OCI-LY7 (cell line): ENCODE data around the gene RNPEPL1. TPM values are rescaled to one million over a fixed set of nuclear protein-coding genes. Genes with fewer than 3 reads are reported as not detected.
"Not testable (repeated sequence)": the region's sequence is repeated elsewhere in the genome, so short reads cannot be mapped to it uniquely, and the experiment has no call there.

Source experiments
- BruUV-seq: library from RNA; stranded (reverse); fragments of 400-500 nt; replicated peaks from 2 replicates; lab custom pipeline; 2021; lab: Mats Ljungman, UMichigan
- CTCF ChIA-PET: fragments of 300-600 bp; sonication (Branson Sonifier 250); formaldehyde crosslinking; loops from one replicate; lab custom pipeline; 2022; ENCODE audit warnings: antibody characterized with exemption; ENCODE audit not compliant: unreplicated experiment; lab: Charles Lee
- POLR2A ChIA-PET: fragments of 300-600 bp; sonication (Branson Sonifier 250); formaldehyde crosslinking; loops from one replicate; lab custom pipeline; 2022; ENCODE audit warnings: antibody characterized with exemption; lab: Charles Lee
- DNase-seq: peaks from one replicate; pipeline ENCODE4 v3.0.0-alpha.2; 2015; ENCODE audit warnings: low spot score
- H2AFZ ChIP-seq: fragments of 200-600 bp; sonication (generic), shearing (Covaris generic); 2 replicates; pipeline ENCODE4 v1.6.1; 2014; ENCODE audit warnings: mild to moderate bottlenecking, antibody characterized with exemption, low read length, moderate library complexity
- H3K27ac ChIP-seq: fragments of 200-600 bp; sonication (generic); 2 replicates; pipeline ENCODE4 v1.5.1; 2014; ENCODE audit warnings: mixed run types, low read depth, mild to moderate bottlenecking, moderate library complexity, low read length, inconsistent platforms; ENCODE audit not compliant: poor library complexity, severe bottlenecking
- H3K36me3 ChIP-seq: fragments of 200-600 bp; sonication (generic); 2 replicates; pipeline ENCODE4 v1.6.1; 2014; ENCODE audit warnings: mild to moderate bottlenecking, antibody characterized with exemption, low read length, moderate library complexity, mixed read lengths; ENCODE audit not compliant: insufficient read depth
- H3K4me1 ChIP-seq: fragments of 200-600 bp; sonication (generic); 2 replicates; pipeline ENCODE4 v1.5.1; 2014; ENCODE audit warnings: mild to moderate bottlenecking, low read length; ENCODE audit not compliant: insufficient read depth, poor library complexity, severe bottlenecking
- H3K4me2 ChIP-seq: fragments of 200-600 bp; sonication (generic); 2 replicates; pipeline ENCODE4 v1.6.1; 2014; ENCODE audit warnings: mild to moderate bottlenecking, low read length
- H3K4me3 ChIP-seq: fragments of 200-600 bp; sonication (generic); 2 replicates; pipeline ENCODE4 v1.5.1; 2014; ENCODE audit warnings: mild to moderate bottlenecking, low read depth, low read length; ENCODE audit not compliant: poor library complexity, severe bottlenecking
- H3K79me2 ChIP-seq: fragments of 200-600 bp; sonication (generic); 2 replicates; pipeline ENCODE4 v1.6.1; 2016; ENCODE audit warnings: low read depth, mild to moderate bottlenecking, low read length, moderate library complexity, mixed read lengths; ENCODE audit not compliant: insufficient read depth
- H3K9me2 ChIP-seq: fragments of 200-600 bp; sonication (generic); 2 replicates; pipeline ENCODE4 v1.6.1; 2016; ENCODE audit warnings: mild to moderate bottlenecking, low read length, mixed read lengths; ENCODE audit not compliant: insufficient read depth
- H3K9me3 ChIP-seq: fragments of 200-600 bp; sonication (generic); 2 replicates; pipeline ENCODE4 v1.6.1; 2014; ENCODE audit warnings: mild to moderate bottlenecking, mixed run types, low read length, mixed read lengths
- H4K20me1 ChIP-seq: fragments of 200-600 bp; sonication (generic); 2 replicates; pipeline ENCODE4 v1.6.1; 2014; ENCODE audit warnings: mild to moderate bottlenecking, antibody characterized with exemption, low read length, moderate library complexity, mixed read lengths; ENCODE audit not compliant: insufficient read depth
- EZH2phosphoT487 ChIP-seq: fragments of 200-600 bp; sonication (generic); IDR thresholded peaks from 2 replicates; pipeline ENCODE4 v1.6.1; 2018; ENCODE audit warnings: low read depth, borderline replicate concordance, mild to moderate bottlenecking, mixed run types, antibody characterized with exemption, low read length, moderate library complexity, mixed read lengths
- intact Hi-C: fragments of 100-400 bp; cut with micrococcal nuclease; formaldehyde crosslinking; loops from one replicate; pipeline ENCODE4 v1.10.0; 2022; ENCODE audit not compliant: unreplicated experiment
- total RNA-seq, 2 experiments: library from RNA; depleted of rRNA in 1 of 2; stranded (reverse); fragments of >200 nt in 1 of 2; shearing (Covaris generic) in 1 of 2; gene quantifications; 2 replicates each; pipeline ENCODE4 v1.2.3, GENCODE V29; 2014 to 2022
- TF ChIP-seq, protein P1 (sequence below): fragments of 200-600 bp; sonication (generic); conservative IDR thresholded peaks from 2 replicates; pipeline ENCODE4 v1.5.1; 2014; ENCODE audit warnings: mild to moderate bottlenecking, antibody characterized with exemption, low read length, moderate library complexity, mixed read lengths

RNPEPL1 gene
- total RNA-seq, 2 experiments from 2014 or later, result 41.9 to 51.8 TPM

GRCh38 chr2:240520974-240521350 lies 47.3 kb upstream of the RNPEPL1 start:
- Histone ChIP-seq H3K4me3 (no peak overlapping the region), H3K27ac (no peak overlapping the region), H3K36me3 (peaks cover 58% of the 10 kb centered on the region), H3K79me2 (no peaks in the 10 kb centered on the region), H4K20me1 (no peaks in the 10 kb centered on the region), H3K4me1 (no peaks in the 10 kb centered on the region), H3K9me3 (peaks cover 32% of the 10 kb centered on the region), H2AFZ (no peak overlapping the region), H3K4me2 (no peak overlapping the region), H3K9me2 (no peaks in the 10 kb centered on the region)
- DNase-seq, result no peak
- no peak for TF ChIP-seq EZH2phosphoT487
- TF ChIP-seq, protein P1, sequence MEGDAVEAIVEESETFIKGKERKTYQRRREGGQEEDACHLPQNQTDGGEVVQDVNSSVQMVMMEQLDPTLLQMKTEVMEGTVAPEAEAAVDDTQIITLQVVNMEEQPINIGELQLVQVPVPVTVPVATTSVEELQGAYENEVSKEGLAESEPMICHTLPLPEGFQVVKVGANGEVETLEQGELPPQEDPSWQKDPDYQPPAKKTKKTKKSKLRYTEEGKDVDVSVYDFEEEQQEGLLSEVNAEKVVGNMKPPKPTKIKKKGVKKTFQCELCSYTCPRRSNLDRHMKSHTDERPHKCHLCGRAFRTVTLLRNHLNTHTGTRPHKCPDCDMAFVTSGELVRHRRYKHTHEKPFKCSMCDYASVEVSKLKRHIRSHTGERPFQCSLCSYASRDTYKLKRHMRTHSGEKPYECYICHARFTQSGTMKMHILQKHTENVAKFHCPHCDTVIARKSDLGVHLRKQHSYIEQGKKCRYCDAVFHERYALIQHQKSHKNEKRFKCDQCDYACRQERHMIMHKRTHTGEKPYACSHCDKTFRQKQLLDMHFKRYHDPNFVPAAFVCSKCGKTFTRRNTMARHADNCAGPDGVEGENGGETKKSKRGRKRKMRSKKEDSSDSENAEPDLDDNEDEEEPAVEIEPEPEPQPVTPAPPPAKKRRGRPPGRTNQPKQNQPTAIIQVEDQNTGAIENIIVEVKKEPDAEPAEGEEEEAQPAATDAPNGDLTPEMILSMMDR, result no peak
- CTCF ChIA-PET, result no interaction called here
- BruUV-seq, result no TSS peak
- POLR2A ChIA-PET, result no interaction called here
- intact Hi-C loops, result no loop called here

DNA sequence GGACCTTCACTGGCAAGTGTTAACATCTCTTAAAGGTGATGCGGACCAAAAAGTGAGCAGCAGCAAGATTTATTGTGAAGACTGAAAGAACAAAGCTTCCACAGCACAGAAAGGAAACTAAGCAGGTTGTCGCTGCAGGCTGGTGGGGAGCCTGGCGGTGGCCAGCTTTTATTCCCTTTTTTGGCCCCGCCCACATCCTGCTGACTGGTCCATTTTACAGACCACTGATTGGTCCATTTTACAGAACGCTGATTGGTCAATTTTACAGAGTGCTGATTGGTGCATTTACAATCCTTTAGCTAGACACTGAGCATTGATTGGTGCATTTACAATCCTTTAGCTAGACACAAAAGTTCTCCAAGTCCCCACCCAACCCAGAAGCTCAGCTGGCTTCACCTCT lies 46.4 kb upstream of the RNPEPL1 start:
- H3K4me3 ChIP-seq, H3K4me1 ChIP-seq, H2AFZ ChIP-seq, H3K79me2 ChIP-seq, H3K27ac ChIP-seq, H4K20me1 ChIP-seq, H3K9me2 ChIP-seq, POLR2A ChIA-PET, DNase-seq, CTCF ChIA-PET, BruUV-seq, H3K4me2 ChIP-seq, intact Hi-C loops: not testable (repeated sequence)
- peaks cover 34% of the 10 kb centered on the region for H3K9me3 ChIP-seq
- peaks cover 64% of the 10 kb centered on the region for H3K36me3 ChIP-seq

- no peaks in the 10 kb centered on the region for H3K79me2 ChIP-seq
- H3K4me3 ChIP-seq, result no peak overlapping the region
- H3K36me3 ChIP-seq, result peaks cover 66% of the 10 kb centered on the region
- H3K27ac ChIP-seq, result no peak overlapping the region
- TF ChIP-seq EZH2phosphoT487, result no peak
- TF ChIP-seq, protein P1, result no peak
- ChIA-PET POLR2A (no interaction called here), CTCF (no interaction called here)
- no peak overlapping the region for H3K4me2 ChIP-seq
- H3K4me1 ChIP-seq, result no peaks in the 10 kb centered on the region
- BruUV-seq, result no TSS peak
- no peaks in the 10 kb centered on the region for H4K20me1 ChIP-seq
- no peak overlapping the region for H2AFZ ChIP-seq
- DNase-seq, result no peak
- peaks cover 34% of the 10 kb centered on the region for H3K9me3 ChIP-seq
- intact Hi-C loops, result no loop called here
- H3K9me2 ChIP-seq, result no peaks in the 10 kb centered on the region
Observed at GRCh38 chr2:240522406-240522805, 45.9 kb upstream of the RNPEPL1 start.
